NCI-H1417 (cell line): ENCODE data around the gene GAREM1.
A peak's percentile ranks its signal among the peaks of the same experiment; 100 is the strongest.

Experiments
- DNase-seq, 3 experiments: peaks; one replicate each; lab custom pipeline; 2025; lab: John Stamatoyannopoulos, UW

Gene GAREM1

GRCh38 chr18:32328379-32328778 is 142.3 kb downstream of the GAREM1 start:
- no peak for DNase-seq

DNA sequence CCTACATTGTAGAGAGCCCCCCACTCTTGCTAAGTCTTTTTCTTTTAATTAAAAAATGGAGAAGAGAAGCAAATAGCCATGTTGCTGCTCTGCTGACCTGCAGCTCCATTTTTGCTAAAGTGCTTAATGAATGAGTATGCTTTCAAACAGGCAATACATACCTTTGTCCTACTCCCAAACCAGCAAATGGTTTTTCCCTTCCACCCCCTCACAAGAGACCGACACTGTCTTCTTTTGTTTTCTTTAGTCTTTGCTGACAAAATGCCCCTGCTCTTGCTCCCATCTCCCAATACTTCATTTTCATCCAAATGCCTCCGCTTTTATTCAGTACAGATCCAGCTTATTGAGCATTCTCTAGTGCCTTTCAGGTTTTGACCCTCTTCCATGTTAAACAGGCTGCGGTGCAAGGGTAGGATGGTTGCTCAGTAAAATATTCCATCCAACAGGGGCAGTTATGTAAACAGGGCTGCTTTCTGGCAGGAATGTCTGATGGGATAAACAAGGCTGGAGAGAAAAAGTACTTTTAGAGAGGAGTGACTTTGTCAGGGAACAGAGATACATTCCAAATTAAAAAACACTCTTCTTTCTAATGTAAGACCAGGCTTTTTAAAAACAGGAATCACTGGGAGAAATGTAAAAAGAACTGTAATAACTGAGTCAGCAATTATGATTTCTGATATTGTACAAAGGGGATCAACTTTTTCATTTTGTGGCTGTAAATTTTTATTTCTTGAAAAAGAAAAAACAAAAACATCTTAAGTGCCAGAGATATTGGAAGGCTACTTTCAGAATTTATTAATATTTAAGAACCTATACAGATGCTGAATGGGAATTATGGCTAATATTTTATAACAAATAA is 144.0 kb downstream of the GAREM1 start:
- DNase-seq = no peak

DNA sequence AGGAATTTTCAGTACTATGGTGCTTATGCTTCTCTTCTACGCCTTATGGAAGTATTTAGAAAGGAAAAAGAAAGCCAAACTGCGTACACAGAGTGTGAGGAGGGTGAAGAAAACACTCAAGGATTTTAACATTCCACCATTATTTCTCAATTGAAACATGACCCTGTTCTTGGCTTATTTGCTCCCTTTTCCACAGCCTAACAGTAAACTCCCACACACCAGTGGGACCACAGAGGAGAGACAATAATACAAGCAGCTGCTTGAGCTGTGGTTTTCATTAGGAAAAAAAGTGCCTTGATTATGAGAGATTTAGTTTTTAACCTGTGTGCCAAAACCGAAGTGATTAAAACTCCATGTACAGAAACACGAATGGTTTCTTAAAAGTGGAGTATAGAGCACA is 146.5 kb downstream of the GAREM1 start:
- DNase-seq = no peak

GRCh38 chr18:32321826-32322225 is 148.9 kb downstream of the GAREM1 start:
- no peak for DNase-seq

GRCh38 chr18:32319084-32319483 is 151.6 kb downstream of the GAREM1 start:
- DNase-seq = no peak

GRCh38 chr18:32318581-32318980 is 152.1 kb downstream of the GAREM1 start:
- DNase-seq = no peak

GRCh38 chr18:32317651-32318050 is 153.0 kb downstream of the GAREM1 start:
- no peak for DNase-seq

- no peak for DNase-seq
Measured at GRCh38 chr18:32315881-32316280, 154.8 kb downstream of the GAREM1 start.

- no peak for DNase-seq
Measured at GRCh38 chr18:32310774-32311173, 159.9 kb downstream of the GAREM1 start.

DNA sequence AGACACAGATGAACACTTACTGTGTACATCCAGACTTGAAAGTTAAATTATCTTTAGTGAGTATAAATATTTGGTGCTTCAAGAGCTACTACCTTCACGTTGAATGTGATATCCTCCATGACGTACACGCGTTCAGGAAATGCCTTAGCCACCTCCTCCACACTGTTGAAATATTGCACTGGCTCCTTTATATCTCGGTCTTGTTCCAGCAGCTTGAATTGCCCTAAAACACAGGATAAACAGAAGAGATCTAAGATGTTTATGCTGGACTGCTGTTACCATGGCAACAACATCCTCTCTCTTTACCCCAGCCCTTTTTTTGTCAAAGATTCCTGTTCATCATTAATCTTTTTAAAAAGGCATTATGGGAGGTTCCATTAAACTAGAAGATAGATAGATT is 160.6 kb downstream of the GAREM1 start:
- DNase-seq = peak in 1 of 3 experiments; percentile 53

DNA sequence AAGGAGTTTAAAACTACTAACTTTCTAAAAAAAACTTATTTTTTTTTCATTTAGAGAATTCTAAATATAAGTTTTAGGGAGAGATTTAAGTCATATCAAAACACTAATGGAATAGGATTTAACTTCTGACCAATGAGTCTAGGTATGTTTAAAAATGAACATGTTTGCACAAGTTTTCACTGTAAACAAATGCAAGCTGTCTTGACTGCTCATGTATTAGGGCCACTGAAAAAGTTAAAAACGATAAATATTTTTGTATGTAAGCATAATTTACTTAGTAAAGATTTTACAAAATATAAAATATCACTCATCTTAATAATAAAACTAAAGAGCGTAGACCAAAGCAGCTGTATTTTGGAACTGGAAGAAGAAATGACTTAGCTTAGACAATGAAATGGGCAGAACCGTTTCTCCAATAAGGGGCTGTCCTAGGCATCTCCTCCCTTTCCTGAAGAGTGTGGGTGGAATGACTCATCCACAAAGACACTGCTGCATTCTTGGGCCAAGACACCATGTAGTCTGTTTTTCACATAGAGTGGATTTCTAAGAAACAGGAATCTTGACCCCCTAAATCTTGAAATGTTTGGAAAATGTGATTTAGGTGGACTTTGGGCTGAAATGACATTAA is 162.1 kb downstream of the GAREM1 start:
- no peak for DNase-seq

- no peak for DNase-seq
Measured at GRCh38 chr18:32303400-32303799, 167.3 kb downstream of the GAREM1 start.

DNA sequence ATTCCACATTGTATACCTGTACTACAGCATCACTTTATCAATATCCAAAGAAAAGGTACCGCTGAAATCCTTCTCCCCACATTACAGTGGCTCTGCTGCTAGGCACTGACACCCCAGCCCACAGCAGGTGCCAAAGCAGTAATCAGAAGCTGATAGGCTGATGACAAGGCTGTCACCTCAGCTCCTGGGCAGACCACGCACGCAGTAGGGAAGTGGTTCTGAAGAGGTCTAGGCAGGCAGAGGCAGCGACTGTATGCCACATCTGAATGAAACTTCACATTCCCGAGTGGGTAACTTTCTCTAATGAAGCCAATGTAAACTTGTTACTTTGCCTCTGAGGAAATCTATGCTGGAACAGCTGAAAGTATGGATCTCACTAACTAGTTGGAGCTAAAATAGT is 167.9 kb downstream of the GAREM1 start:
- no peak for DNase-seq

GRCh38 chr18:32301976-32302743 is 168.5 kb downstream of the GAREM1 start:
- DNase-seq = no peak

GRCh38 chr18:32301361-32301760 is 169.3 kb downstream of the GAREM1 start:
- no peak for DNase-seq

DNA sequence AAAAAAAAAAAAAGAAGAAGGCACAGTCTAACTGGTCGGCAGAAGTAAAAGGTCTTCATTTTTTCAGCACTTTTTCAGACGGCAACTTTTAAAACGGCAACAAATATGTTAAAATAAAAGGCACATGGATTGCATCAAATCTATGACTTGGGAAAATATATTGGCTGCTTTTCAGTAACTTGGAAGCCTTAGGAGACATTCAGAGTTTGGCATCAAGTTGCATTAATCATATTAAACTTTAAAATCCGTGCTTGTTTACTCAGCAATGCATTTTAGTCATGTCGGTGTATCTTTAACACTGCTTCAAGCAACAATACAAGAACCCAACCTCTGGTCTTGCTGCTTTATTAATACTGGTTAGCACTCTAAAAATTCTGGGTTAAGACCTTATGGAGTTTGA is 169.8 kb downstream of the GAREM1 start:
- DNase-seq = no peak

GRCh38 chr18:32299484-32299883 is 171.2 kb downstream of the GAREM1 start:
- DNase-seq = no peak

GRCh38 chr18:32298171-32298667 is 172.5 kb downstream of the GAREM1 start:
- peak in 1 of 3 experiments; percentile 46 for DNase-seq

DNA sequence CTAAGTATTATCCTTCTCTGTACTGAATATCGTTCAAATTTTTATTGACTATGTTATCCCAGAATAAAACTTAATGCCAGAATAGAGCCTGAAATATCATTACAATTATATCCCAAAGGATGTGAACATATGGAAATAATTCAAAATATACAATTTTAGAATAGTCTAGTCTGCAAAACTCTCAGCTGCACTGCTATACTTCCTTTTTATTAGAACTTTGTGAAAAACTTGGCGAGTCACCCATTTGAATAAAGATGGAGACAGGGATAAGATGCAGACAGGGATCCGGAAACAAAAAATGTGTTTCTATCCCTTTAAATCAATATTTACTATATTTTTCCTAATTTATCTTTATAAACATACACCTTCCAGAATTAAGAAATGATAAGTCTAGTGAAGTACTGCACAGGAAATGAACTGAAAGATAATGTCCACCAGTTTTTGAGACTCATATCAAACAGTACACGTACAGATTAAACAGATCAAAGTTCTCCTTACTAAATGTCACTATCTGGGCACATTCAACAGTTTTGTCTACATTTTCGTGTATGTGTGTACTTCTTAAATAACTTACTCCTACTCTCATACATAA is 173.0 kb downstream of the GAREM1 start:
- no peak for DNase-seq

DNA sequence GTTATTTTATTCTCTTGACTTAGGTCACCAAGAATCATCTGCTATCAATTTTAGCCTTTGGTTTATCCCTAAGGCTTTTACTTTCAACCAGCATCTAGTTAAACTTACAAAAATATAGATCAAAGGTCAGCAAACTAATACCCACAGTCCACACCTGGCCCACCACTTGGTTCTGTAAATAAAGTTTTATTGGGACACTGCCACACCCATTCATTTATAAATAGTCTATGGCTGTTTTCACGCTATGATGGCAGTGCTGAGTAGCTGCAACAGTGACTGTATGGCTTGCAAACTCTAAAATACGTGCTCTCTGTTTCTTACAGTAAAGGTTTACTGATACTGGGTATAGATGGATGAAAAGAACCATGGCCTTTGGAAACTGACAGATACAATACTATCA is 173.8 kb downstream of the GAREM1 start:
- DNase-seq = no peak

DNA sequence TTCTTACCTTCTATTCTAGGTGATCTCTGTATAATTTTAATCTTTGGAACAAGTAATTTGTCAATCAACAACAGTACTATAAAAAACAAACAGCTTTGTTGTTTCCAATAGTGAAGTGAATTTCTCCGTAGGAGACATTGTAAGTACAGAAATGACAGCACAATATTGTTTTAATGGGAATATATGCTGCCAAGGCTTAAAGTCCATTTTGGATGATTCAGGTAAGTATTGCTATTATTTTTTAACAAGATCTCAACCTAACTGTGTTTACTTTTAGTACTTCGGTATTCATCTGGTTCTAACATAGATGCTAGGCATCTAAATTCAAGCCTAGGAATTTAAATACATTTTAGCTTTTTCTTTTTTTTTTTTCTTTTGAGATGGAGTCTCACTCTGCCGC is 175.1 kb downstream of the GAREM1 start:
- DNase-seq = no peak

DNA sequence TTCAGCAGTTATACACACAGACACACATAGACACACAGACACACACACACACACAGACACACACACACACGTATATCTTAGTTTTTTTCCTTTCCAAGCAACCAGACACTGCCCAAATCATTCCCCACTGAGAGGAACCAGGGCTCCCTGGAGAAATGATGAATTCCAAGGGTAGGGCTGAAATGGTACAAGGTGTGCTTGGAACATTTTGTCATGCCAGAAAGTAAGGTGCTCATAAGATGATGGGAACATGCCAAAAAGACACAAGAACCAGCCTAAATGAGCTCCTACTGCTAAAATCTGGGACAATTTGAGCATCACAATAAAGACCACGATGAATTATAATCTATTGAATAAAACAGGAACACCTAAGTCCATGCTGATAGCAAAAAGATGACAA is 177.6 kb downstream of the GAREM1 start:
- no peak for DNase-seq
